CD4-positive, alpha-beta T cell treated with Interferon gamma for 1 hour (primary cell): Measurements from ENCODE around the gene RXRA.

ENCODE experiments used
- DNase-seq: peaks from one replicate; pipeline ENCODE4 v3.0.0-alpha.2; 2020

The RXRA gene

DNA sequence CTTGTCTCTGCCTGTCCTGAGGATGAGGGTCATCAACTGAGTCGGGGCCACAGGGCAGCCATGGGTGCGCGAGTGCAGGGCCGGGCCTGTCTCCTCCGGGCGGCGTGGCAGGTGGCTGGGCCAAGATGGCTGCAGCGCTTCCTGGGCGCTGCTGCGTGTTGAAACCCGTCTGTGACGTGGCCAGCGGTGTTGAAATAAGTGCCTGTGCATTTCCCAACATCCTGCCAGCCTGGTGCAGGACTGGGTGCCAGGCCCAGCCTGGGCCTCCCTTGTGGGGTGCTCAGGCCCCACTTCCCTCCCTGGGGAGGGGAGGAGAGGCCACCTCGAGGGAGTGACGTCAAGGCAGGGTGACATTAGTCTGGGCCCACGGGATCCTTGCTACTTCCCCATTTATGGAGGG lies 45.5 kb downstream of the RXRA start:
- peak; percentile 86 for DNase-seq

- DNase-seq = peak; percentile 76
Observed at GRCh38 chr9:134372581-134373267, 46.5 kb downstream of the RXRA start.

DNA sequence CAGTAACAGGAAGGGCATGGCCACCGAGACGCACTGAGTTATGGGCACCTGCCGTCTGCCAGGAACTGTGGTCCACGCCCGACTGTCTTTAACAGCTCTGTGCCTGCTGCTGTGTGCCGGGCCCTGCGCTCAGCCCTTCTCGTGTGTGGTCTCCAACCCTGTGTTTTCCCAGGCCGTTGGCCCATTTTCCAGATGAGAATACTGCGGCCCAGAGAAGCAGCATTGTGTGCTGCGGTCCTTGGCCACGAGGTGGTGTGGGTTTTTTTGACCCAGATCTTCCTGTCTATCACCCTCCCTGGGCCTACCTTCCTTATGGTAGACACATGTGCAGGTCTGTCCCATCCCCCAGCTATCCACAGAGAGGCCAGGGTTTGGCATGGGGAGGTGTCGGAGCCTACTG lies 47.0 kb downstream of the RXRA start:
- DNase-seq = peak; percentile 22

GRCh38 chr9:134373953-134374300 lies 47.7 kb downstream of the RXRA start:
- no peak for DNase-seq

DNA sequence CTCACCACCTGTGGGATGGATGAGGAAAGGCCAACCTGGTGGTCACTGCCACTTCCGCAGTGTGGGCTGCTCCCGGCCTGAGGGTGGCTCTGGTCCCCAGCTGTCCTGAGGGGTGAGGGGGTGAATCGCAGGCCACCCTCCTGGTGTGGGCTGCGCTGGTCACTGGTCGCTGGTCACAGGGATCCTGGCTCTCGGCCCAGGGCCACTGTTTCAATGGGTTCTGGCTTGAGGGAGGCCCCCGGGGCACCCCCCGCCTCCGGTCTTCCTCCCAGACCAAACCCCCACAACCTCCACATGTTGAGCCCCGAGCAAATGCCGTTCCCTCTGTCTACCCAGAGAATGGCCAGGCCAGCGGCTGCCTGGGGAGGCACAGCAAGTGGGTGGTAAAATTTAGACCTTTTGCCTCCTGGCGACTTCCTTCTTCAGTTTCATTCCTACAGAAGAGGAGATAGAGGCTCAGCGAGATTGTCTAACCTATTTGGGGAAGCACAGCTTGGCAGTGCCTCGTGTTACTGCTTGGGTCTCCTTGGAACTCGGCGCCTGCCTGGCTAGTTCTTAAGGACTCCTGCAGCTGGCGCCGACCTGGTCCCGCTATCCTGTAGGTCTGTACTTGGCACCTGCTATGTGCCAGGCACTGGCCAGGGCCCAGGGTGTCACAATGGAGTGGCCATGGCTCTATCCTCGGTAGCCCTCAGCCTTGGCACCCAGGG lies 48.2 kb downstream of the RXRA start:
- DNase-seq = no peak

- no peak for DNase-seq
Observed at GRCh38 chr9:134375011-134375390, 48.7 kb downstream of the RXRA start.

DNA sequence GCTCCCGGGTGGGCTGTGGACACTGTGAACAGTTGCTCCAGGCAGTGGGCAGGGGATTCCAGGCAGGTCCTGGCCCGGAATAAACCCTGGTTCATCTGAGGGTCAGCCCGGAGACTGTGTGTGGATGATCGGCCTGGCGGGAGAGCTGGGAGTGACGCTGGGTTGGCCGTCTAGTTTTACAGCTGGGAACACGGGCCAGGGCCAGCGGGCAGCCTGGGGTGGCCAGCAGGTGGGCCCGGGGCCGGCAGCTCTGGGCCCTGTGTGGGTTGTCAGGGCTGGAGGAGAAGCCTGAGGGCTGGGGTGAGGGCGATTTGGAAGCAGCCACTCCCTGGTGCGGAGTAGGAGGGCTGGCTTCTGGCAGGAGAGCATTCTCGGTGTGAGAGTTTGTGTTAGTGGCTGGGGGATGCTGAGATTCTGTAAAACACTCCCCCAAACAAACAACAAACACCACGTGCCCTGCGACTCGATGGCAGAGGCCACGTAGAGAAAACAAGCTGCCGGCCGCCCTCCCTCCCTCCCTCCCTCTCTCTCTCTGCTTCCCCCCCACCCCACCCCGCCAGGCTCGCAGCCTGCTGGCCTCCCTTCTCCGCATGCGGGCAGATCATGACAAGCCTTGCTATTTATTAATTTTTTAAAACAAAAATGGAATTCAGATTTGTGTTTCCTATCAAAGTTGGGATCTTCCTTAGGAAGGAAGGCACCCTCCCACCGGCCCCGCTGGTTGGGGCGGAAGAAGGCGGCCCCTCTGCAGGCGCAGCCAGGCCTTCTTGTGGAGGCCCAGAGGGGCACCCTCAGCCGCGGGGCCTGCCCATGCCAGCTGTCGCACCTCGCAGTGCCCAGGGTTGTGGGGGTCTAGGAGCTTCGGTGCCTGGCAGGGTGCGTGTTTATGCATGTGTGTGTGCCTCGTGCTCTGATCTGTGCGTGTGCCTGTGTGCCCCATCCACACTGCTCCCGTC lies 49.5 kb downstream of the RXRA start:
- DNase-seq = no peak

DNA sequence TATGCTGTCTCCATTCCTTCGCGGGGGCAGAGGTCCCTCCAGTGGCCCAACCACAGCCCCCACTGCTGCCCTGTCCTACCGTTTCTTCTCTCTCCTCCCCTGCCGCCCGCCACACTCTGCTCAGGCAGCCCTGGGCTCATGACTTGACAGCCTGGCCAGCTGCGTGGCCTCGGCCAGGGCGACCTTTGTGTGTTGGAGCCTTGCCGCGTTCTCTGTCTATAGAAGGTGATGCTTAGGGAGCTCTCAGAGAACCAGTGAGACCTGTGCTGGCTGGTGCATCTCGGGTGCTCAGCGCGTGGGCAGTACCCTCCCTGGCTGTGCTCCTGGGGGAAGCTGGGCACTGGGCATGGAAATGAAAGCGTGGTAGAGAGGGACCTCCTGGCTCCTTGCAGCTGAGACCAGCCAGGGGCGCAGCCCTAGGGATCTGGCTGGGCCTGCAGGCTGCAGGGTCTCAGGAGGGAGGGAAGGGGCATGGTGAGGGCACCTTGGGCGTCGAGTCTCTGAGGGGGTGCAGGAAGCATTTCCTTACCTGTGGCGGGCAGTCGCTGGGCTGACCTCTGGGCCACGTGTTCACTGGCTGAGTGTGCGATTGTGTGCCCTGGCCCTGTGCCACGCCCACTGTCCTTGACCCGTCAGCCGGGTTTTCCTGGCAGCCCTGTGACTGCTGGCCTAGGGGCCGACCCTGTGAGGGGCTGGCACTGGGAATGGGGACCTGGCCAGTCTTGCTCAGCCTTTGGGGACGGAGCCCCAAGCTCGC lies 50.3 kb downstream of the RXRA start:
- DNase-seq = no peak

- no peak for DNase-seq
Observed at GRCh38 chr9:134377143-134377484, 50.9 kb downstream of the RXRA start.

- DNase-seq = no peak
Observed at GRCh38 chr9:134377976-134378375, 51.7 kb downstream of the RXRA start.

- no peak for DNase-seq
Observed at GRCh38 chr9:134378901-134379338, 52.7 kb downstream of the RXRA start.

DNA sequence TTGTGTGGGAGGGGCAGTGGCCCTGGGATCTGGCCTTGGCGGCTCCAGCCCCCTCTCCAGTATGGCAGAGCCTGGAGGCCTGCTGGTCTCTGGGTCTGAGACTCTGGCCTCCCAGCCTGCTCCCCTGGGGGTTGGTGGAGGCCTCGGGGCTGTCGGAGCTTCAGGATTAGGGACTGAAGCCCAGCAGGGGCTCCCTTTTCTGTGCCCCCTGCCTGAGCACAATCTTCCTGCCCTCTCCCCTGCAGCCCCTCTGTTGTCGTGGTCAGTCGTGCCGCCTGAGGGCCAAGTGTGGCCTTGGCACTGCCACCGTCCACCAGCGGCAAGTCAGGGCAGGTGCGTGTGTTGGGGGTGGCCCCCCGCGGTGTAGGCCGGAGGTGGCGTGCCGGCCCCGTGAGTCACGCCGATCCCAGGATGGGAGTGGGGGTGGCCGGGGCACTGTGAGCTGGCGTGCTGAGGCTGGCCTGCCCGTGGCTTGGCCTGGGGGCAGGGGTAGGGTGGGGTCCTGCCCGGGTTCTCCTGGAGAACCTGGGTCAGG lies 53.6 kb downstream of the RXRA start:
- no peak for DNase-seq

- DNase-seq = no peak
Observed at GRCh38 chr9:134380542-134381271, 54.5 kb downstream of the RXRA start.

DNA sequence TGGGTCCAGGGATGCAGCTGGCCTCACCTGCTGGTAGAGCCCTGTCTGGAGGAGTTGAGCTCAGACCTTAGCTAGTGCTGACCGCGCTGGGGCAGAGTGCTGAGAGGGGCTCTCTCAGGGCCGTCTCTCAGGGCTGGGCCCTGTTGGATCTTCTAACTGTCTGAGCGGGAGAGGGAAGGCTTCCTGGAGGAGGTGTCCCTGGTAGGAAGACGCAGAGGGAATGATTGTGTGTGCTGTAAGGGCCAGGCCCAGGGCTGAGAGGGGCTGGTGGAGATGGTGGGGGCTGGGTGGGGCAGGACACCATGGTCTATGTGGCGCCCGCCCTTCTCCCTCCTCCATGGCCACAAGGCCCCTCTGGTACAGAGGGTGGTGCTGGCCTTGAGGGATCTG lies 55.0 kb downstream of the RXRA start:
- no peak for DNase-seq

GRCh38 chr9:134381671-134382516 lies 55.6 kb downstream of the RXRA start:
- DNase-seq = peak; percentile 73

DNA sequence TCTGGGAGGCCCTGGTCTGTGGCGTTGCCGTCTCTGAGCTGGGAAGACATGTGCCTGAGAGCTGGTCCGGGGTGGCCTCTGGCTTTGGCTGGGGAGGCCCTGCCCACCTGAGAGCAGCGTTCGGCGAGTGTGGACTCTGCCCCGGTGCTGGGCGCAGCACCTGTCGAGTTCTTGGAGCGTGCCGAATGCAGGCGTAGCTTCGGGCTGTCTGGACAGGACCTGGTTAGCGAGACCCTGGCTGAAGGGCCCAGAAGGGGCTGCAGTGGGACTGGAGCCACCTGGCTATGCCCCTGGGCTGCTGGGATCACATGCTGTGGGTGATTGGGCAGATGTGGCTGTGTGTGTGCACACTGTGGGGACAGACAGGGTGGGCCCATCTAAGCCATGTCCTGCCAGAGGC lies 56.5 kb downstream of the RXRA start:
- no peak for DNase-seq

GRCh38 chr9:134383148-134383547 lies 56.9 kb downstream of the RXRA start:
- no peak for DNase-seq

GRCh38 chr9:134384811-134385479 lies 58.7 kb downstream of the RXRA start:
- DNase-seq = no peak

- DNase-seq = no peak
Observed at GRCh38 chr9:134385915-134386314, 59.7 kb downstream of the RXRA start.
